Suppressor macrophage (primary cell): ENCODE results near the gene HLA-DMA.

Source experiments
- DNase-seq, 4 experiments: peaks; one replicate each; pipeline ENCODE4 v3.0.0-alpha.2; 2020 to 2022
- total RNA-seq, 17 experiments: gene quantifications; one replicate each; lab custom pipeline; 2026; ENCODE audit warnings: mixed read lengths in 6 of 17, inconsistent platforms in 3 of 17; lab: John Stamatoyannopoulos, UW

HLA-DMA gene
- total RNA-seq: 31.3 to 145 (median 55.7) reads per million in 17 experiments

DNA sequence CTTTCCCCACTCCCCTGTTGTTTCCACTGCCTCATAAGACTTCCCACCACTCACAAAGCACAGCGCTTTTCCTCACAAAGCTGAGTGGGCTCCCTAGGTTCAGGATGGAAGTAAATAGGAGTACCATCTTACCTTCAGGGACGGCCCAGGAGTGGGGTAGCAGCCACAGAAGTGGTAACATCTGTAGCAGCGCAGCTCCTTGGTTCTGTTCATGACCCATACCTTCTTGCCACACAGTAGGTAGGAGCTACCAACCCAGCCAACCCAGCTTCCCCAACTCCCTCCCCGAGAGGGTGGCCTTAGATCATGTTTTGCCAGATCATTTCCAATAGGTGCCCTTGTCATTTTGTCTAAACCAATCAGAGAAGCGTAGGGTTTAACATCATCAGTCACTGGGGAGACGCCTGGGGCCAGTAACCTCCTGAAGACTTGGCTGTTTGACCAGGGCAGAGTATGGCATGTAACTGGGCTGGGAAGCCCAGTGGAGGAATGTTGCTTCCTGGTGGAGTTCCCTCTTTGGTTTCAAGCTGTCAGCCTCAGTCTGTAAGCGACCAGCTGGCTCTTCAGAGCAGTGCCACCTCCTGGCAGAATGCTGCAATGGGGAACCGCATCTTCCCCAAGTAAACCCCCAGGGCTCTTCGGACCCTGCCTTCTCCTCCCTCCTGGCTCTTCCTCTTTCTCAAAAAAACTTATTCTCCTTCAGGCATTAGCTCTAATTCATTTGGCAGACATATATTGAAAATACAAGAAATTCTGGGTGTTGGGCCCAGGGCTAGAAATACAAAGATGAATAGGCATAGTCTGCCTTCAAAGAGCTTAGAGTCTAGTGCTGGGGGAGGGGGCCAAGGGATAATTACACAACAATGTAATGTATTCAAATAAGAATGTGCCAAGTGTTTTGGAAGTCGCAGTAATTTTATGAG, at the start of gene HLA-DMA:
HLA-DMA (minus strand) TSS at position 281 of the 923 bp plus-strand sequence; CDS start at position 220, 61 bp downstream.
- DNase-seq: peak; percentile 96 to 99 (median 98)

DNA sequence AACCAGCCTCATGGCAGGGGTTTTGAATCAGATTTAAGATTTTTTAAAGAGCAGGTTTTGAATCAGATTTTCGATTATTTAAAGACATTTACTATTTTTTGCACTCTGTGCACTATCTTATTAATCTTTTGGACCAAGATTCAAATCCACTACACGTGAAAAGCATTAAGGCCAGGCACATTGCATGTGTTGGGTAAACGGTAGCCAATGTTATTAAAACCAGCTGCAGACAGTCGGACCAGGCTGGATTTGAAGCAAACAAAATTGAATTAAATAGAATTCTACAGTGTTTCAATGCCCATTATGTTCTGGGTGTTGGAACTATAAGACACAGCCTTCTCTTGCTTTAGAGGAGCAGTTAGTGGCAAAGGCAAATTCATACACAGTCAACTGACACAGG, 48.8 kb upstream of the HLA-DMA start:
- no peak for DNase-seq

GRCh38 chr6:33000055-33000454, 47.2 kb upstream of the HLA-DMA start:
- DNase-seq: peak in 1 of 4 experiments; percentile 16

- no peak for DNase-seq
Observed at GRCh38 chr6:32995448-32995847, 42.6 kb upstream of the HLA-DMA start.

- DNase-seq: no peak
Observed at GRCh38 chr6:32993363-32993973, 40.6 kb upstream of the HLA-DMA start.

- DNase-seq: no peak
Observed at GRCh38 chr6:32991972-32992371, 39.1 kb upstream of the HLA-DMA start.

DNA sequence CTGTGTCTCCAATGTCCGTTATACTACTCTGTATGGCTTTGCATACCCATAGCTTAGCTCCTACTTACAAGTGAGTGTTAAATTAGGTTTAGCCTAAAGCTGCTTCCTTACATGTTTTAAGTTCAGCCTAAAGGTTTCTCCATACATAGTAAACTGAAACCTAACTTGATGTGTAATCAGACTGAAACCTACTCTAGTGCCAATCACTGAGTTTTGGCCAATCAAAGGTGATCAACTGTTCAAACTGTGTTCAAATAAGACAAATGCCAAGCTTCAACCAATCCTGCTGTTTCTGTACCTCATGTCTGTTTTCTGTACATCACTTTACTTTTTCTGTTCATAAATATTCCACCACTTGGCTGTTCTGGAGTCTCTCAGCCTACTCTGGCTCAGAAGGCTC, 36.5 kb upstream of the HLA-DMA start:
- no peak for DNase-seq

- DNase-seq: peak; percentile 81 to 91 (median 87)
Observed at GRCh38 chr6:32984622-32985389, 31.9 kb upstream of the HLA-DMA start.

- no peak for DNase-seq
Observed at GRCh38 chr6:32983964-32984621, 31.2 kb upstream of the HLA-DMA start.

DNA sequence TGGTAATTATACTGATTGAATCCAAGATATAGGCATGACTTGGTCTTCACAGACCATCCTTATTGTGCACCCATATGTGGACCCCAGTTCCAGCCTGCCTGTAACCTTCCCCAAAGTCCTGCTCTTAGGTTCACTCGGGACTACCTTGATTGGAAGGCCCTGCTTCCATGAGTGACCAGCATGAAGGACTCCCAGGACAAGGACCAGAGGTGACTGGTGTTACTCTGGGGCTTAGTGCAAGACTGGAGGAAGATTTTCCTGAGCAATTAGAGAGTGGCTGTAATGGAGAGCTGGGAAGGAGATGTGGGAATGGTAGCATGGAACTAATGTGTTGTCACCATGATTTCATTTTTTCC, 30.6 kb upstream of the HLA-DMA start:
- DNase-seq: no peak

GRCh38 chr6:32982702-32983492, 30.0 kb upstream of the HLA-DMA start:
- DNase-seq: no peak

GRCh38 chr6:32982084-32982701, 29.3 kb upstream of the HLA-DMA start:
- DNase-seq: no peak

- no peak for DNase-seq
Observed at GRCh38 chr6:32980488-32981038, 27.7 kb upstream of the HLA-DMA start.

- no peak for DNase-seq
Observed at GRCh38 chr6:32979720-32980487, 27.0 kb upstream of the HLA-DMA start.

DNA sequence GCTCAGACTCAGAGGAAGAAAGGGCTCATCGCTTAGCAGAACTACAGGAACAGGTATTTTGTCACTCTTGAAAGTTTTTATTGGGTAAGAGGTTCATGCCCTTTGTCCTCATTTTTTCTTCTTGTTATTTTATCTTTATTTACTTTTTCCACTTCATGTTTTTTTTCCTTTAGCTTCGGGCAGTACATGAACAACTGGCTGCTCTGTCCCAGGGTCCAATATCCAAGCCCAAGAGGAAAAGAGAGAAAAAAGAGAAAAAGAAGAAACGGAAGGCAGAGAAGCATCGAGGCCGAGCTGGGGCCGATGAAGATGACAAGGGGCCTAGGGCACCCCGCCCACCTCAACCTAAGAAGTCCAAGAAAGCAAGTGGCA, 25.0 kb upstream of the HLA-DMA start:
- DNase-seq: no peak

- DNase-seq: no peak
Observed at GRCh38 chr6:32977272-32977952, 24.5 kb upstream of the HLA-DMA start.

- DNase-seq: no peak
Observed at GRCh38 chr6:32976334-32977069, 23.6 kb upstream of the HLA-DMA start.

- no peak for DNase-seq
Observed at GRCh38 chr6:32975886-32976285, 23.0 kb upstream of the HLA-DMA start.
